Ovary (tissue), 9 donors: ENCODE data around the gene TACR2. TPM values are rescaled to one million over a fixed set of nuclear protein-coding genes. Genes with fewer than 3 reads are reported as not detected.
A peak's percentile ranks its signal among the peaks of the same experiment; 100 is the strongest.

Experiments used
- DNase-seq, 5 donors: peaks; one replicate each; pipeline ENCODE4 v3.0.0-alpha.2; 2019 to 2020
- H3K27ac ChIP-seq, 2 donors: fragments of 200-600 bp; one replicate each; pipeline versions ENCODE4 v1.5.1 to v1.8.0; 2019 to 2022
- H3K27me3 ChIP-seq: fragments of 200-600 bp; one replicate; pipeline ENCODE4 v1.8.0; 2022
- H3K36me3 ChIP-seq: fragments of 200-600 bp; sonication (generic); one replicate; pipeline ENCODE4 v1.5.1; 2019
- H3K4me1 ChIP-seq: one replicate; pipeline ENCODE4 v1.8.1; 2013; ENCODE audit warnings: mild to moderate bottlenecking, moderate library complexity; ENCODE audit not compliant: insufficient read depth
- H3K4me3 ChIP-seq: fragments of 200-600 bp; sonication (generic); one replicate; pipeline ENCODE4 v1.5.1; 2017
- H3K9me3 ChIP-seq, 2 donors: fragments of 200-600 bp in 1 of 2; sonication (generic) in 1 of 2; one replicate each; pipeline versions ENCODE4 v1.5.1 to v1.8.1; 2013 to 2019; ENCODE audit warnings: mild to moderate bottlenecking in 1 of 2, moderate library complexity in 1 of 2
- CTCF ChIP-seq, 3 donors: fragments of 450-650 bp in 2 of 3; fragments of 200-600 bp in 1 of 3; IDR thresholded peaks; one replicate each; pipeline versions ENCODE4 v1.5.1 to v1.8.0; 2016 to 2022; ENCODE audit warnings: antibody characterized with exemption in 3 of 3, mild to moderate bottlenecking in 1 of 3
- EP300 ChIP-seq: sonication (generic); formaldehyde crosslinking; IDR thresholded peaks from one replicate; pipeline ENCODE4 v1.6.1; 2017; ENCODE audit warnings: antibody characterized with exemption
- POLR2A ChIP-seq: fragments of 450-650 bp; IDR thresholded peaks from one replicate; pipeline ENCODE4 v1.6.1; 2017; ENCODE audit warnings: antibody characterized with exemption, mild to moderate bottlenecking, moderate library complexity
- WGBS, 3 donors: extraction: QIAGEN DNeasy Blood & Tissue Kit in 1 of 3; methylation state at CpG; one replicate each; pipeline versions ENCODE4 v1.1.5 to v1.1.7; 2013 to 2017; 5-methylcytosine and 5-hydroxymethylcytosine counted together
- intact Hi-C, 4 donors: fragments of 100-400 bp; cut with DNase I; formaldehyde crosslinking; loops; one replicate each; pipeline versions ENCODE4 v1.11.0 to v1.15.1; 2022 to 2023
- polyA plus RNA-seq, 2 donors: library from polyadenylated mRNA; stranded (reverse); fragments of 200-250 nt in 1 of 2; fragments of 350-450 nt in 1 of 2; fragmentation: Illumina TruSeq in 1 of 2; extraction: RNeasy Lipid Tissue Mini Kit (QIAGEN cat#74804) in 1 of 2; gene quantifications; one replicate each; pipeline ENCODE4 v1.2.3, GENCODE V29; 2013 to 2014
- total RNA-seq, 7 donors: library from RNA; depleted of rRNA in 2 of 7; stranded (reverse); fragments of >200 nt in 2 of 7; fragmentation: NEBNext Ultra II Directional in 3 of 7; extraction: Animal tissue kit (Norgen Biotek cat#: 25700) in 3 of 7; gene quantifications; one replicate each; pipeline versions ENCODE4 v1.1.0 to v1.2.4, GENCODE V29; 2016 to 2023
- donor health status: DM: no; HTN: no; CAD: no; lungs with moderate emphysema.
- donor health status: DM: no; HTN: no; CAD: no.
- donor health status: Bipolar disorder and iron deficiency.
- donor health status: DM: yes; HTN: yes; CAD: no.
- donor health status: DM: no; HTN: no; CAD: no.
- donor health status: DM: yes; HTN: yes; CAD: no.

TACR2 gene
- total and polyA plus RNA-seq, 9 donors = 1.0 to 6.2 (median 2.2) TPM

DNA sequence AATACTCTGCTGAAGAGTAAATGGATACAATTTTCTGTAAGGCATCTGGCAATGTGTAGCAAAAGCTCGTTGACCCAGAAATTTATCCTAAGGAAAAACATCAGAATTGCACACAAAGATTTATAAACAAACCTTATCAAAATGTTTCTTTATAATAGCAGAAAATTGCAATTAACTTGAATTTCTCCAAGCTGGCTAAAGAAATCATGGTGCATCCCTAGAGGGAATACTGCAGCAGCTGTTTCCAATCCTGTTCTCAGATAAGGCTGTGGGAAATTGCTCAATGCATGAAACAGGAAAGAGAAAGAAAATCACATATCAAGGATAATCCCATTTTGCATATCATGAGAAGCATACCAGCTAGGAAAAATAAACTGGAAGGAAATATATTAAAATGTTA, 18.7 kb downstream of the TACR2 start:
- WGBS, 3 donors = 5 to 16% (median 13%) methylated on average over 1 of the region's 1 CpG
- no peak for TF ChIP-seq EP300
- no peak for TF ChIP-seq CTCF (IDR thresholded peaks at IDR 0.05)
- no peak for TF ChIP-seq POLR2A
- Histone ChIP-seq H3K36me3 (no peaks in the 10 kb centered on the region), H3K4me3 (no peak overlapping the region), H3K9me3 (no peaks in the 10 kb centered on the region), H3K4me1 (peaks cover 10% of the 10 kb centered on the region), H3K27ac (no peak overlapping the region), H3K27me3 (no peaks in the 10 kb centered on the region)
- intact Hi-C loops = no loop called here
- peak in 1 of 5 donors; percentile 67 for DNase-seq

DNA sequence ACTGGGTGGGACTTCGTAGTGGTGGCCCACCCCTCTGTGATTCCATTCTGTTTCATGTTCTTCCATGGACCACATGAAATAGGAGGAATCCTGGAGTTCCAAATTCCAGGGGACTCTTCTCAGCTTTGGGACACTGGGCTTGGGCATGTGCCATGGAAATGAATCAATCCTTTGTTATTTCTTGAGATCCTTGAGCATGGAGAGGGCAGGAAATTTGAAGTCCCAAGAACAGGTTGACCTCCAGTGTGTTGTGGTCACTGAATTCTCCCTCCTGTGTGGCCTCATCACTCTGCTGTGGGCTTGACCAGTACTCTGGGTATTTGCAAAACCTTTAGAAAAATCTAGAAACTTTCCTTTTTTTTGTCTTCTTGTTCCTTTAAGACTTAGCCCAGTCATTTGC, 22.7 kb downstream of the TACR2 start:
- intact Hi-C loops = loop anchor here in 1 of 4 donors (5.0 kb wide), 1 partner anchor 157 kb away; no protein-coding TSS in a partner anchor
- H3K36me3 ChIP-seq = no peaks in the 10 kb centered on the region

GRCh38 chr10:69392481-69393000, 24.2 kb downstream of the TACR2 start:
- WGBS, 3 donors = 7 to 9% (median 9%) methylated on average over 7 of the region's 7 CpGs
- no peak overlapping the region for H3K27ac ChIP-seq

More for the DNA sequence above, 22.7 kb downstream of the TACR2 start:
- no peaks in the 10 kb centered on the region for H3K9me3 ChIP-seq
- no peak overlapping the region for H3K4me3 ChIP-seq
- TF ChIP-seq CTCF (IDR thresholded peaks at IDR 0.05) = no peak
- no peak for TF ChIP-seq EP300
- TF ChIP-seq POLR2A = no peak
- no peak for DNase-seq
- H3K27ac ChIP-seq = no peak overlapping the region
- H3K4me1 ChIP-seq = peaks cover 8% of the 10 kb centered on the region
- no peaks in the 10 kb centered on the region for H3K27me3 ChIP-seq
- 67 to 88% (median 86%) methylated on average over 1 of the region's 1 CpG for WGBS, 3 donors

DNA sequence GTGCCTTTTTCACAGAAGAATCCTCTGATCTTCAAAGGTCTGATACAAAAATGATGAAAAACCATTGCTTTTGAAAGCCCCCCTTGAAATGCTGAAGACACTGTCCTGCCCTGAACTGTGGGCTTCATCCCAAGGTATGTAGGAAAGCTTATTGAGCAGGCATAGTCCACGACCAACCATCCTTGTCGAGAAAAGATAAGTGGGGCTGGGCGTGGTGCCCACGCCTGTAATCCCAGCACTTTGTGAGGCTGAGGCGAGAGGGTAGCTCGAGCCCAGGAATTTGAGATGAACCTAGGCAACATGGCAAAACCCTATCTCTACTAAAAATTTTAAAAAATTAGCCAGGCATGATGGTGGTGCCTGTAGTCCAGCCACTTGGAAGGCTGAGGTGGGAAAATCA, 25.6 kb downstream of the TACR2 start:
- no peak overlapping the region for H3K27ac ChIP-seq
- H3K4me1 ChIP-seq = no peaks in the 10 kb centered on the region
- intact Hi-C loops = loop anchor here in 2 of 4 donors (2.0 to 5.0 kb wide), 2 partner anchors 154 kb away; no protein-coding TSS in a partner anchor
- H3K27me3 ChIP-seq = no peaks in the 10 kb centered on the region
- DNase-seq = no peak
- TF ChIP-seq CTCF (IDR thresholded peaks at IDR 0.05) (no peak), EP300 (no peak), POLR2A (no peak)
- H3K36me3 ChIP-seq = no peaks in the 10 kb centered on the region
- no peaks in the 10 kb centered on the region for H3K9me3 ChIP-seq
- whole genome bisulfite sequencing, 3 donors = 74 to 79% (median 77%) methylated on average over 6 of the region's 6 CpGs
- H3K4me3 ChIP-seq = no peak overlapping the region

More at GRCh38 chr10:69392481-69393000, 24.2 kb downstream of the TACR2 start:
- peak; percentile 81 to 91 (median 84) for DNase-seq
- Histone ChIP-seq H3K9me3 (no peaks in the 10 kb centered on the region), H3K4me1 (no peaks in the 10 kb centered on the region), H3K27me3 (no peaks in the 10 kb centered on the region), H3K4me3 (no peak overlapping the region), H3K36me3 (no peaks in the 10 kb centered on the region)
- TF ChIP-seq POLR2A (no peak), CTCF (IDR thresholded peaks at IDR 0.05) (peak; percentile 90 to 97 (median 92))
- intact Hi-C loops = loop anchor here in 3 of 4 donors (2.0 to 5.0 kb wide), 3 partner anchors 152 to 156 kb away; no protein-coding TSS in a partner anchor
